ENCODE measurements around the gene BAG3. TPM values are rescaled to one million over a fixed set of nuclear protein-coding genes. Genes with fewer than 3 reads are reported as not detected.
A peak's percentile ranks its signal among the peaks of the same experiment; 100 is the strongest.

Gene BAG3
- total and polyA plus RNA-seq, 2 of the 8 experiments (the other 6 are each of a cell fraction or from before 2014, with no cell fraction given): 3.5 to 13.3 TPM

- H3K9me3 ChIP-seq (ENCODE audit: insufficient read depth in 2 of 2, low read depth in 1 of 2, low read length in 1 of 2): no peaks in the 10 kb centered on the region
- no peak overlapping the region for H3K4ac ChIP-seq (replicated peaks; ENCODE audit: insufficient read length, low read depth, low read length)
- H4K5ac ChIP-seq (ENCODE audit: insufficient read length, low read depth, low read length): no peak overlapping the region
- no peak overlapping the region for H2BK20ac ChIP-seq (ENCODE audit: low read length)
- 83% methylated on average over 13 of the region's 13 CpGs; no CpG with 5 or more reads in 1 of the 2 experiments for whole genome bisulfite sequencing, 2 experiments (ENCODE audit: extremely low coverage in 1 of 2, insufficient coverage in 1 of 2, insufficient read length in 1 of 2, insufficient replicate concordance in 2 of 2, low coverage in 1 of 2, low lambda C conversion rate in 2 of 2, missing lambda C conversion rate in 1 of 2)
- no peaks in the 10 kb centered on the region for H3K36me3 ChIP-seq (ENCODE audit: control insufficient read depth in 2 of 4, insufficient read depth in 4 of 4, low read length in 3 of 4)
- H3K27ac ChIP-seq (ENCODE audit: low read depth, low read length): no peak overlapping the region
- POLR2A ChIA-PET (ENCODE audit: partially characterized antibody): interaction anchor here (0.6 to 2.7 kb wide), 4 partner anchors 11 to 34 kb away, joined by 3 to 6 read pairs (median 6); partner anchors contain the start of gene BAG3
- no peak overlapping the region for H3K18ac ChIP-seq (ENCODE audit: extremely low read depth, low read length)
- H3K79me2 ChIP-seq (ENCODE audit: control insufficient read depth in 1 of 2, insufficient read depth in 2 of 2, low read length in 2 of 2): no peaks in the 10 kb centered on the region
- no peak overlapping the region for H2BK12ac ChIP-seq (ENCODE audit: low read depth, low read length)
- H3K27me3 ChIP-seq (replicated peaks in 1 of 4; ENCODE audit: control insufficient read depth in 3 of 4, extremely low read depth in 1 of 4, insufficient read depth in 3 of 4, low read length in 3 of 4): no peaks in the 10 kb centered on the region
- H4K8ac ChIP-seq (ENCODE audit: extremely low read depth, insufficient read depth, low read length): no peak overlapping the region
- H2AFZ ChIP-seq (ENCODE audit: low read length): no peak overlapping the region
- peak in 1 of 2 experiments; percentile 64 for DNase-seq (ENCODE audit: low read depth in 1 of 2, low spot score in 2 of 2)
- H4K91ac ChIP-seq (replicated peaks; ENCODE audit: insufficient read length, low read length): no peak overlapping the region
- no peaks in the 10 kb centered on the region; a peak in 2 of 7 replicates for H3K4me1 ChIP-seq (replicated peaks in 1 of 4; ENCODE audit: control insufficient read depth in 3 of 4, insufficient read depth in 4 of 4, low read length in 3 of 4)
- H3K4me2 ChIP-seq (ENCODE audit: insufficient read depth in 1 of 2, low read depth in 2 of 2, low read length in 2 of 2): no peak overlapping the region
- no peaks in the 10 kb centered on the region for H3K79me1 ChIP-seq (ENCODE audit: low read depth, low read length)
- FAIRE-seq: no peak
- H2BK120ac ChIP-seq (replicated peaks; ENCODE audit: low read depth, low read length): no peak overlapping the region
- H3K4me3 ChIP-seq (ENCODE audit: extremely low read depth in 1 of 4, insufficient read depth in 2 of 4, low read depth in 3 of 4, low read length in 4 of 4): no peak overlapping the region
- H3K23me2 ChIP-seq (ENCODE audit: low read depth, low read length): no peaks in the 10 kb centered on the region; the same call in 1 of the 2 replicates
- H2BK5ac ChIP-seq (ENCODE audit: low read depth, low read length): no peak overlapping the region
- no peak overlapping the region for H3K56ac ChIP-seq (replicated peaks; ENCODE audit: insufficient read length, low read depth, low read length)
- no peak overlapping the region for H3K14ac ChIP-seq (ENCODE audit: insufficient read length)
- no peak overlapping the region for H3K9ac ChIP-seq (replicated peaks in 1 of 4; ENCODE audit: extremely low read depth in 1 of 4, low read depth in 3 of 4, low read length in 3 of 4)
- CTCF ChIA-PET (ENCODE audit: partially characterized antibody): interaction anchor here (0.7 to 4.0 kb wide), 19 partner anchors 8 to 243 kb away, joined by 3 to 21 read pairs (median 5); no protein-coding TSS in a partner anchor
- H4K20me1 ChIP-seq (replicated peaks in 1 of 2; ENCODE audit: control insufficient read depth in 1 of 2, insufficient read depth in 2 of 2, low read length in 2 of 2): no peaks in the 10 kb centered on the region
- H2BK15ac ChIP-seq (ENCODE audit: low read length): no peak overlapping the region
- H3K23ac ChIP-seq (ENCODE audit: insufficient read length): no peak overlapping the region
- H2AK5ac ChIP-seq (ENCODE audit: low read depth, low read length): no peak overlapping the region
- TF ChIP-seq RAD21 (IDR thresholded peaks at IDR 0.05 in 1 of 2, conservative IDR thresholded peaks at IDR 0.05 in 1 of 2; ENCODE audit: low read depth in 2 of 2, low read length in 2 of 2): peak; percentile 31 to 51; a peak in 3 of 4 replicates
- TF ChIP-seq SP2 (IDR thresholded peaks at IDR 0.05; ENCODE audit: low read length): no peak
- no peak for TF ChIP-seq USF2 (IDR thresholded peaks at IDR 0.05; ENCODE audit: low read length)
Observed at GRCh38 chr10:119616882-119617570, 34.2 kb upstream of the BAG3 start.

Data from H1 (cell line).